Keratinocyte (primary cell): ENCODE data around the gene KRTAP9-4. TPM values are rescaled to one million over a fixed set of nuclear protein-coding genes. Genes with fewer than 3 reads are reported as not detected.

Experiments
- DNase-seq: peaks from one replicate; pipeline ENCODE4 v3.0.0-alpha.2; 2011; ENCODE audit warnings: low read depth, missing footprints, low spot score
- FAIRE-seq: peaks from 2 replicates; lab custom pipeline; 2011; peaks lifted over from hg19 to GRCh38; lab: Jason Lieb, UNC
- H2AFZ ChIP-seq: 2 replicates; pipeline ENCODE4 v1.6.0; 2012; ENCODE audit warnings: low read length, control low read depth, inconsistent platforms; ENCODE audit not compliant: control insufficient read depth
- H3K27ac ChIP-seq: 2 replicates; pipeline ENCODE4 v1.5.1; 2011; ENCODE audit warnings: low read length; ENCODE audit not compliant: control insufficient read depth, insufficient read depth
- H3K27me3 ChIP-seq: 3 replicates; pipeline ENCODE4 v1.6.0; 2011; ENCODE audit warnings: low read length; ENCODE audit not compliant: control insufficient read depth, insufficient read depth; ENCODE audit errors: extremely low read depth
- H3K36me3 ChIP-seq, 2 experiments: 2 replicates in 1 of 2; 3 replicates in 1 of 2; pipeline ENCODE4 v1.5.1; 2011; ENCODE audit warnings: low read length in 2 of 2, mild to moderate bottlenecking in 1 of 2; ENCODE audit not compliant: control insufficient read depth in 2 of 2, insufficient read depth in 2 of 2; ENCODE audit errors: extremely low read depth in 1 of 2
- H3K4me1 ChIP-seq: 3 replicates; pipeline ENCODE4 v1.5.1; 2011; ENCODE audit warnings: low read length; ENCODE audit not compliant: control insufficient read depth, insufficient read depth; ENCODE audit errors: extremely low read depth
- H3K4me2 ChIP-seq: 3 replicates; pipeline ENCODE4 v1.6.0; 2011; ENCODE audit warnings: low read depth, low read length; ENCODE audit not compliant: control insufficient read depth, insufficient read depth; ENCODE audit errors: extremely low read depth
- H3K4me3 ChIP-seq, 3 experiments: fragments of 200-600 bp in 1 of 3; sonication (generic) in 1 of 3; 2 replicates in 2 of 3; 3 replicates in 1 of 3; pipeline ENCODE4 v1.5.1; 2011 to 2016; ENCODE audit warnings: low read length in 3 of 3, mild to moderate bottlenecking in 3 of 3, control low read depth in 2 of 3, inconsistent platforms in 1 of 3, low read depth in 1 of 3, mixed read lengths in 1 of 3, mixed run types in 1 of 3, moderate library complexity in 1 of 3; ENCODE audit not compliant: control insufficient read depth in 2 of 3, insufficient read depth in 2 of 3; ENCODE audit errors: extremely low read depth in 1 of 3
- H3K79me2 ChIP-seq: 2 replicates; pipeline ENCODE4 v1.6.0; 2012; ENCODE audit warnings: low read length; ENCODE audit not compliant: control insufficient read depth, insufficient read depth
- H3K9ac ChIP-seq: 3 replicates; pipeline ENCODE4 v1.6.0; 2011; ENCODE audit warnings: low read length; ENCODE audit not compliant: control insufficient read depth, insufficient read depth; ENCODE audit errors: extremely low read depth
- H3K9me1 ChIP-seq: 3 replicates; pipeline ENCODE4 v1.6.0; 2011; ENCODE audit warnings: low read length; ENCODE audit not compliant: control insufficient read depth, insufficient read depth; ENCODE audit errors: extremely low read depth
- H3K9me3 ChIP-seq: 2 replicates; pipeline ENCODE4 v1.5.1; 2012; ENCODE audit warnings: low read depth, low read length; ENCODE audit not compliant: control insufficient read depth
- H4K20me1 ChIP-seq: 3 replicates; pipeline ENCODE4 v1.6.0; 2011; ENCODE audit warnings: low read length; ENCODE audit not compliant: control insufficient read depth, insufficient read depth; ENCODE audit errors: extremely low read depth
- CTCF ChIP-seq, 3 experiments: IDR thresholded peaks in 1 of 3; conservative IDR thresholded peaks in 1 of 3; optimal IDR thresholded peaks in 1 of 3; 2 replicates in 2 of 3; 3 replicates in 1 of 3; pipeline versions ENCODE3 to v1.5.1; 2011; ENCODE audit warnings: low read length in 3 of 3, mild to moderate bottlenecking in 3 of 3, moderate library complexity in 2 of 3, control low read depth in 1 of 3, inconsistent platforms in 1 of 3; ENCODE audit not compliant: insufficient read depth in 2 of 3; ENCODE audit errors: extremely low read depth in 1 of 3
- EZH2 ChIP-seq: IDR thresholded peaks from one replicate; pipeline ENCODE4 v1.6.1; 2012; ENCODE audit warnings: inconsistent platforms, mild to moderate bottlenecking, low read length, moderate library complexity
- dilution Hi-C: fragments of 300-500 bp; cut with MboI; formaldehyde crosslinking; loops from one replicate; pipeline ENCODE4 v1.7.0; 2020; ENCODE audit warnings: low sequenced_read_pairs; ENCODE audit not compliant: extremely low pct_ligation_motif_present
- polyA plus RNA-seq, 5 experiments: library from polyadenylated mRNA; depleted of rRNA in 3 of 5; stranded (reverse) in 3 of 5; stranded (forward) in 1 of 5; unstranded in 1 of 5; fragments of >200 nt; gene quantifications; 1 replicate in 1 of 5; 2 replicates in 3 of 5; 3 replicates in 1 of 5; pipeline versions ENCODE4 v1.2.1 to v1.2.3, GENCODE V29; 2011 to 2012; ENCODE audit warnings: missing spikeins in 2 of 5, low read depth in 1 of 5, low replicate concordance in 1 of 5

The KRTAP9-4 gene
- polyA plus RNA-seq, 1 donor (not counting 4 experiments of a cell fraction or from before 2014, with no cell fraction given) = not detected

DNA sequence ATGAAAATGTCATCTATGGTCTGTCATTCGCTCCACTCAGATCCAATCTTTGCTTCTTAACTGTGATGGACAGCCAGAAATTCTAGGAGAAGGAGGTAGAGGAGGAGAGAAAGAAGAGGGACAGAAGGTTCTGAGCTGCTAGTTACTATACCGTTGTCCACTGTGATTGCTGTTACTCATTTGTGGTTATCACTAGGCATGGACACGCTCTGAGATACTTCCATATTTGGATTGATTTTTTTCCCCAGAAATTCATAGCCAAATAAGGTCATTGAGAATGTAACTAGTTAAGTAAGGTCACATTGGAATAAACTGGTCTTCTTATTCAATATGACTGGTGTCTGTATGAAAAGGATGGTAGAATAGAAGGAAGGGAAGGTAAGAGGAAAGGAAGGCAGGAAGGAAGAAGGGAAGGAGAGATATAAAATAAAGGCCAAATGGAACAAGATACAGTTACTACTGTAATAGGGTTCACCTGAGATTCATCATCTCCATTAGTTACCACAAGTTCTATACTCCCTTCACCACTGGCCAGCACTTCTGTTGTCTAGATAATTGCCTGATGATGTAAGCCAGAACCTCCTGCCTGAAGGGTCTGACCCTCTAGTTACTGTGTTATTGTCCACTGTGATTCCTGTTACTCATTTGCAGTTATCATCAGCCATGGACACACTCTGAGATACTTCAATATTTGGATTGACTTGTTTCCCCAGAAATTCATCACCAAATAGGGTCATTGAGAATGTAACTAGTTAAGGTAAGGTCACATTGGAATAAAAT lies 28.9 kb downstream of the KRTAP9-4 start:
- FAIRE-seq (no peak), DNase-seq (no peak)
- H3K27me3 ChIP-seq = no peaks in the 10 kb centered on the region
- H3K4me3 ChIP-seq = no peak overlapping the region
- no peaks in the 10 kb centered on the region for H3K9me3 ChIP-seq
- H3K9ac ChIP-seq = no peak overlapping the region
- dilution Hi-C loops = no loop called here
- no peaks in the 10 kb centered on the region for H3K36me3 ChIP-seq
- no peaks in the 10 kb centered on the region for H3K79me2 ChIP-seq
- no peaks in the 10 kb centered on the region for H3K9me1 ChIP-seq
- H4K20me1 ChIP-seq = no peaks in the 10 kb centered on the region
- H3K4me1 ChIP-seq = no peaks in the 10 kb centered on the region
- no peak overlapping the region for H3K4me2 ChIP-seq
- TF ChIP-seq EZH2 (no peak), CTCF (optimal IDR thresholded peaks at IDR 0.05 in 1 of 3, IDR thresholded peaks at IDR 0.05 in 1 of 3, conservative IDR thresholded peaks at IDR 0.05 in 1 of 3; ENCODE audit: extremely low read depth in 1 of 3, insufficient read depth in 2 of 3, low read length in 3 of 3) (no peak)
- no peak overlapping the region for H2AFZ ChIP-seq
- H3K27ac ChIP-seq = no peak overlapping the region

GRCh38 chr17:41284043-41284442 lies 34.6 kb downstream of the KRTAP9-4 start:
- TF ChIP-seq EZH2 = no peak
- no peak for TF ChIP-seq CTCF (optimal IDR thresholded peaks at IDR 0.05 in 1 of 3, IDR thresholded peaks at IDR 0.05 in 1 of 3, conservative IDR thresholded peaks at IDR 0.05 in 1 of 3; ENCODE audit: extremely low read depth in 1 of 3, insufficient read depth in 2 of 3, low read length in 3 of 3)
- no peak overlapping the region for H3K4me3 ChIP-seq
- no peaks in the 10 kb centered on the region for H3K4me1 ChIP-seq
- H3K9me1 ChIP-seq = no peaks in the 10 kb centered on the region
- H4K20me1 ChIP-seq = no peaks in the 10 kb centered on the region
- H3K9me3 ChIP-seq = no peaks in the 10 kb centered on the region
- no peak overlapping the region for H3K27ac ChIP-seq
- no peak overlapping the region for H3K4me2 ChIP-seq
- H3K36me3 ChIP-seq = no peaks in the 10 kb centered on the region
- FAIRE-seq (no peak), DNase-seq (no peak)
- H3K9ac ChIP-seq = no peak overlapping the region
- no peaks in the 10 kb centered on the region for H3K27me3 ChIP-seq
- H3K79me2 ChIP-seq = no peaks in the 10 kb centered on the region
- dilution Hi-C loops = no loop called here
- H2AFZ ChIP-seq = no peak overlapping the region
